BLaER1 (cell line): ENCODE data around the gene ZNF25.

Source experiments
- H3K27ac ChIP-seq: shearing (Covaris generic); formaldehyde crosslinking; 2 replicates; pipeline ENCODE4 v1.8.1; 2022
- H3K27me3 ChIP-seq: shearing (Covaris generic); formaldehyde crosslinking; 2 replicates; pipeline ENCODE4 v1.8.1; 2022
- H3K36me3 ChIP-seq: shearing (Covaris generic); formaldehyde crosslinking; 2 replicates; pipeline ENCODE4 v1.8.1; 2022
- H3K4me1 ChIP-seq: shearing (Covaris generic); formaldehyde crosslinking; 2 replicates; pipeline ENCODE4 v1.8.1; 2022
- H3K4me2 ChIP-seq: shearing (Covaris generic); formaldehyde crosslinking; 2 replicates; pipeline ENCODE4 v1.8.1; 2022
- H3K4me3 ChIP-seq: shearing (Covaris generic); formaldehyde crosslinking; 2 replicates; pipeline ENCODE4 v1.8.1; 2022
- H3K9ac ChIP-seq: shearing (Covaris generic); formaldehyde crosslinking; 2 replicates; pipeline ENCODE4 v1.8.1; 2022
- H3K9me3 ChIP-seq: shearing (Covaris generic); formaldehyde crosslinking; 2 replicates; pipeline ENCODE4 v1.8.1; 2022
- H4K20me1 ChIP-seq: shearing (Covaris generic); formaldehyde crosslinking; 2 replicates; pipeline ENCODE4 v1.8.1; 2022
- Cebpa-rat ChIP-seq: shearing (Covaris generic); IDR thresholded peaks from 2 replicates; pipeline ENCODE4 v1.8.1; 2022

ZNF25 gene

DNA sequence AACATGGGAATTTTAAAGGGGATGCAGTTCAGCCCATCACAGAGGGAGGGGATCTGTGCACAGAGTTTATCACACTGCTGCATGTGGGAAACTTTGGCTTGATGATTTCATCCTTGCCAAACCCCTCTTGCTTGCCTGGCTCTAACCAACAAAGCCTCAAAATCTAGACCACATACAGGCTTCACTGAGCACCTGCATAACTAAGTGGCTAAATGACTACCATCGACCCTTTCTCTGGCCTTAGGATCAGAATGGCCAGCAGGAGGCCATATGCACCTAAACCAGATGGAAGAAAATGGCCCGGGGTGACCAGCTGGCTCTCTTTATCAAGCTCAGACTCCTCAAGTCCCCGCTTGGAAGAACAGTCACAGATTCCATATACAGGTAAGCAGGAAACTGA lies 15.6 kb upstream of the ZNF25 start:
- Histone ChIP-seq H3K4me2 (no peak overlapping the region), H3K4me3 (no peak overlapping the region), H3K27ac (no peak overlapping the region), H3K27me3 (no peaks in the 10 kb centered on the region), H3K9me3 (no peaks in the 10 kb centered on the region), H3K36me3 (no peaks in the 10 kb centered on the region), H3K9ac (no peak overlapping the region), H3K4me1 (no peaks in the 10 kb centered on the region), H4K20me1 (no peaks in the 10 kb centered on the region)
- no peak for TF ChIP-seq Cebpa-rat

DNA sequence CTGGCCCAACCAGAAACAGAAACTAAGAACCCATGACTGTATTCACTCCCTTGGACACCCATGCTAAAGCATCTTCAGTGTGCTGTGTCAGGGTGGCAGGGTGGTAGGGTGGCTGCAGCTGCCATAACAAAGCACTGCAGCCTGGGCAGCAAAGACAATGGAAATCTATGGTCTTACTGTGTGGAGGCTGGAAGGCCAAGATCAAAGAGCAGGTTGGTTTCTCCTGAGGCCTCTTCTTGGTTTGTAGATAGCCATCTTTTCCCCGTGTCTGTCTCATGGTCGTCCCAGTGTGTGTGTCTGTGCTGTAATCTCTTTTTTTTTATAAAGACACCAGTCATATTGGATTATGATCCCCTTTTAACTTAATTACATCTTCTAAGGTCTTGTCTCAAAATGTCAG lies 15.2 kb upstream of the ZNF25 start:
- Histone ChIP-seq H3K4me1 (no peaks in the 10 kb centered on the region), H3K27ac (no peak overlapping the region), H3K27me3 (no peaks in the 10 kb centered on the region), H3K4me2 (no peak overlapping the region), H3K9ac (no peak overlapping the region), H3K4me3 (no peak overlapping the region), H3K9me3 (no peaks in the 10 kb centered on the region), H4K20me1 (no peaks in the 10 kb centered on the region), H3K36me3 (no peaks in the 10 kb centered on the region)
- TF ChIP-seq Cebpa-rat: no peak

- peak overlapping the region; percentile 88 for H3K4me3 ChIP-seq
- no peaks in the 10 kb centered on the region for H3K36me3 ChIP-seq
- H4K20me1 ChIP-seq: no peaks in the 10 kb centered on the region
- H3K4me1 ChIP-seq: peaks cover 10% of the 10 kb centered on the region
- no peaks in the 10 kb centered on the region for H3K27me3 ChIP-seq
- no peak overlapping the region for H3K27ac ChIP-seq
- TF ChIP-seq Cebpa-rat: no peak
- peak overlapping the region; percentile 81 for H3K4me2 ChIP-seq
- H3K9ac ChIP-seq: peak overlapping the region; percentile 92
- H3K9me3 ChIP-seq: peaks cover 18% of the 10 kb centered on the region
These were observed 395 bp upstream of the ZNF25 start for GRCh38 chr10:37976880-37977203.

DNA sequence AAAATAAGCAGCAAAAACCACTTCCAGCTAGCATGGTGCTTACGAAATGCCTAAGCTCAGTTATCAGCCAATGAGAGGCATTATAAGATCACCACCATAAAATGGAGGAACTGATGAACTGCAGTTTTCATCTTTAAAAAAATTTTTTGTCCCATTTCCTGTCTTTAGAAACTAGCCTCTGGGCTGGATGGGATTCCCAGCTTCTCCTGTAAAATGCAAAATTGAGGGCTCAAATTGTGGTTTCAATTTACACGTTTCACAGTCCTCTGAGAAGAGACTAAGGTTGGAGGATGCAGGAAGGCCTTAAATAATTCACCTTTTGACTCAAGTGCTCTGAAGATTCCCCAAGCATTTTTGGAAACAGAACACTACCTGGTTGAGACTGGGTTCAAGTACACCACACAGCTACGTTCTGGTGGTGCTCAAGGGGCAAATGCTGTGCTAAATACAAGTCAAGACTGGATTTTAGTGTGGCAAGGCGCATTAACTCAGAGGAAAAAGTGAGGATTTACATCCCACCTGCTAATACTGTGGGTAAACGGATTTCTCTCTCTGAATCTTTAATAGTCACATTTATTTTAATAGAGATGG lies 951 bp downstream of the ZNF25 start:
- Histone ChIP-seq H3K9me3 (peaks cover 12% of the 10 kb centered on the region), H3K36me3 (peaks cover 8% of the 10 kb centered on the region; the same call in 1 of the 2 replicates), H3K4me2 (peak overlapping the region; percentile 93), H3K27me3 (no peaks in the 10 kb centered on the region), H3K27ac (peak overlapping the region; percentile 94), H4K20me1 (no peaks in the 10 kb centered on the region), H3K4me3 (peak overlapping the region; percentile 88), H3K4me1 (peaks cover 10% of the 10 kb centered on the region), H3K9ac (peak overlapping the region; percentile 92)
- TF ChIP-seq Cebpa-rat: no peak

GRCh38 chr10:37972396-37972795 lies 4.1 kb downstream of the ZNF25 start:
- no peaks in the 10 kb centered on the region for H4K20me1 ChIP-seq
- H3K27me3 ChIP-seq: no peaks in the 10 kb centered on the region
- peaks cover 27% of the 10 kb centered on the region for H3K36me3 ChIP-seq
- H3K4me1 ChIP-seq: peaks cover 10% of the 10 kb centered on the region
- no peak overlapping the region for H3K4me2 ChIP-seq
- H3K9ac ChIP-seq: no peak overlapping the region
- no peak overlapping the region for H3K4me3 ChIP-seq
- no peak overlapping the region for H3K27ac ChIP-seq
- peaks cover 19% of the 10 kb centered on the region for H3K9me3 ChIP-seq
- TF ChIP-seq Cebpa-rat: no peak

- no peak for TF ChIP-seq Cebpa-rat
- peaks cover 49% of the 10 kb centered on the region for H3K9me3 ChIP-seq
- H3K4me1 ChIP-seq: no peaks in the 10 kb centered on the region
- no peaks in the 10 kb centered on the region for H3K27me3 ChIP-seq
- H3K36me3 ChIP-seq: peaks cover 41% of the 10 kb centered on the region
- H3K4me2 ChIP-seq: no peak overlapping the region
- H3K27ac ChIP-seq: no peak overlapping the region
- H4K20me1 ChIP-seq: no peaks in the 10 kb centered on the region
- no peak overlapping the region for H3K4me3 ChIP-seq
- H3K9ac ChIP-seq: no peak overlapping the region
These were observed 11.4 kb downstream of the ZNF25 start for GRCh38 chr10:37965006-37965405.

- no peaks in the 10 kb centered on the region for H3K4me1 ChIP-seq
- H3K9me3 ChIP-seq: peaks cover 25% of the 10 kb centered on the region
These were observed 15.8 kb downstream of the ZNF25 start for GRCh38 chr10:37960591-37961137.

DNA sequence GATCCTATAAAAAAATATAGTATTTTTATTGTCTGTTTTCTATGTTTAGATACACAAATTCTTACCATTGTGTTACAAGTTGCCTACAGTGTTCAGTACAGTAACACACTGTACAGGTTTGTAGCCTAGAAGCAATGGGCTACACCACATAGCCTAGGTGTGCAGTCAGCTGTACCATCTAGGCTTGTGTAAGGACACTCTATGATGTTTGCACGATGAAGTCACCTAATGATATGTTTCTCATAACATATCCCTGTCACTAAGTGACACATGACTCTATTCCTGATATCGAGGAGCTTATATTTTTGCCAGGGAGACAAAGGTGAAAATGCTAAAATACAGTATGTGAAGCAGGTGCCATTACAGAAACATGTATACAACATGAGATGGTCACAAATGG lies 18.6 kb downstream of the ZNF25 start:
- peaks cover 30% of the 10 kb centered on the region for H3K36me3 ChIP-seq
- H4K20me1 ChIP-seq: no peaks in the 10 kb centered on the region
- TF ChIP-seq Cebpa-rat: no peak
- H3K4me1 ChIP-seq: no peaks in the 10 kb centered on the region
- no peak overlapping the region for H3K9ac ChIP-seq
- no peak overlapping the region for H3K27ac ChIP-seq
- H3K4me3 ChIP-seq: no peak overlapping the region
- H3K27me3 ChIP-seq: no peaks in the 10 kb centered on the region
- H3K4me2 ChIP-seq: no peak overlapping the region
- peaks cover 6% of the 10 kb centered on the region for H3K9me3 ChIP-seq

More at GRCh38 chr10:37960591-37961137, 15.8 kb downstream of the ZNF25 start:
- H4K20me1 ChIP-seq: no peaks in the 10 kb centered on the region
- TF ChIP-seq Cebpa-rat: no peak
- no peak overlapping the region for H3K27ac ChIP-seq
- H3K4me3 ChIP-seq: no peak overlapping the region
- peaks cover 23% of the 10 kb centered on the region for H3K36me3 ChIP-seq
- H3K9ac ChIP-seq: no peak overlapping the region
- no peak overlapping the region for H3K4me2 ChIP-seq
- H3K27me3 ChIP-seq: no peaks in the 10 kb centered on the region

- Histone ChIP-seq H3K4me2 (no peak overlapping the region), H3K4me3 (no peak overlapping the region), H3K9me3 (peaks cover 14% of the 10 kb centered on the region), H4K20me1 (no peaks in the 10 kb centered on the region), H3K27me3 (no peaks in the 10 kb centered on the region), H3K27ac (no peak overlapping the region), H3K9ac (no peak overlapping the region), H3K36me3 (peaks cover 39% of the 10 kb centered on the region), H3K4me1 (no peaks in the 10 kb centered on the region)
- no peak for TF ChIP-seq Cebpa-rat
These were observed 23.5 kb downstream of the ZNF25 start for GRCh38 chr10:37952926-37953325.

DNA sequence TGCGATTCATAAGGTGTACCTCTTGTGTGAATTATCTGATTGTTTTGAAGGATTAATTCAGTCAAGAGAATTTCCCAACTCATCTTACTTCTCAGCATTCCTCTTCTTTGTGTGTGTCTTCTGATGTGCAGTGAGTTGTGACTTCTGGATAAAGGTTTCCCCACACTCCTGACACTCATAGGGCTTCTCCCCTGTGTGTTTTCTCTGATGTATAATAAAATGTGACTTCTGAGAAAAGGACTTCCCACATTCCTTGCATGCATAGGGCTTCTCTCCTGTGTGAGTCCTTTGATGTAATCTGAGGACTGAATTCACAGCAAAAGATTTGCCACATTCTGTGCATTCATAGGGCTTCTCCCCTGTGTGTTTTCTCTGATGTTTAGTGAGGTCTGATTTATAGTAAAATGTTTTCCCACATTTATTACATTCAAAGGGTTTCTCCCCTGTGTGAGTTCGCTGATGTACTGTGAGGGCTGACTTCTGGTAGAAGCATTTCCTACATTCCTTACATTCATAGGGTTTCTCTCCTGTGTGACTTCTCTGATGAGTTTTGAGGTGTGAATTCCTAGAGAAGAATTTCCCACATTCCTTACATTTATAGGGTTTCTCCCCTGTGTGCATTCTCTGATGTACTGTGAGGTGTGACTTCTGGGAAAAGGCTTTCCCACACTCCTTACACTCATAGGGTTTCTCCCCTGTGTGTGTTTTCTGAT lies 24.2 kb downstream of the ZNF25 start:
- Histone ChIP-seq H3K27me3 (no peaks in the 10 kb centered on the region), H3K4me1 (no peaks in the 10 kb centered on the region), H4K20me1 (no peaks in the 10 kb centered on the region), H3K9me3 (peaks cover 14% of the 10 kb centered on the region), H3K27ac (no peak overlapping the region), H3K36me3 (peaks cover 37% of the 10 kb centered on the region), H3K4me2 (no peak overlapping the region), H3K4me3 (no peak overlapping the region), H3K9ac (no peak overlapping the region)
- TF ChIP-seq Cebpa-rat: no peak
